ENCODE data around the gene VAT1L. TPM values are rescaled to one million over a fixed set of nuclear protein-coding genes. Genes with fewer than 3 reads are reported as not detected.

VAT1L gene
- total RNA-seq, 4 donors from 2014 or later, result 0.89 to 4.7 (median 2.3) TPM

DNA sequence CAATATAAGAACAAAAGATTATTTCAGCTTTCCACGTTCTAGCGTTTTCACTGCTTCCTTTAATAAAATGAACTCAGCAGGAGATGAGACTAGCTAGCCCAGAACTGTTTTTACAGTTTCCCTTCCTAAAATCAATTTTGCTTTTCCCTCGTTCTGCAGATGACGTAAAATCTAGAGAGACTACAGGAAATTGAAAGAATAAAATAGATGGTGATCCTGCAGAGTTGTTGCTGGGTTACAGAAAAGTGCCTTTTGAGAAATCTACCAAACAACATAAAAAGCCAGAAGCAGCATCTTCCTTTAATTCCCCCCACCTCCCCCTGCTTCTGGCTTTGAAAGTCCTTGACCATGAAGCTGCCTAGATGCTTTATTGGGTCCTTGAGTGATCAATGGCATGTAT, 137.2 kb downstream of the VAT1L start:
- 66 to 72% methylated on average over 3 to 4 of the region's 4 CpGs for WGBS, 2 donors (ENCODE audit: low coverage in 1 of 2)
- no peak overlapping the region for H3K27ac ChIP-seq
- no peaks in the 10 kb centered on the region for H3K36me3 ChIP-seq
- H3K27me3 ChIP-seq, result no peaks in the 10 kb centered on the region
- H3K4me1 ChIP-seq, result no peaks in the 10 kb centered on the region
- TF ChIP-seq EP300 (IDR thresholded peaks at IDR 0.05) (no peak), POLR2AphosphoS5 (IDR thresholded peaks at IDR 0.05) (no peak), CTCF (IDR thresholded peaks at IDR 0.05) (no peak), POLR2A (IDR thresholded peaks at IDR 0.05) (no peak)
- no peak overlapping the region for H3K4me3 ChIP-seq
- no peaks in the 10 kb centered on the region for H3K9me3 ChIP-seq
- ATAC-seq, result no peak

DNA sequence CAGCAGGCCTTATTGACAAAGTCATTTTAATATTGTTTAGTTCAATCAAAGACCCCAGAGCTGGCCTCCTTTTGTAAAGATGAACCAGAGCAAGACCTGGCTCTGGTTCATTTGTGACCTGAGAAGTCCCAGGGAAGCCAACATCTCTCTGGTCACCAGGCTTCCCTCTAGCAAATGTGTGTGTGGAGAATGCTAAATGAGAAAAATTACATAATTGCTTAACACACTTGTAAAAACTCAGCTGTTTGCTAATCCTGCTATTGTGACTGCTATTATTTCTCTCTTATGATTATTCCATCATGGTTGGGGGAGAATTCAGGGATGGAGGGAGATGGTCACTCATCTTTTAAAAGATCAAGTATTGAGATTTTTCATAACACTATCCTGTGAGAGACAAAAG, 139.7 kb downstream of the VAT1L start:
- Histone ChIP-seq H3K27ac (no peak overlapping the region), H3K36me3 (no peaks in the 10 kb centered on the region), H3K4me1 (no peaks in the 10 kb centered on the region), H3K9me3 (no peaks in the 10 kb centered on the region), H3K4me3 (no peak overlapping the region), H3K27me3 (no peaks in the 10 kb centered on the region)
- TF ChIP-seq POLR2A (IDR thresholded peaks at IDR 0.05), result no peak
- no peak for TF ChIP-seq CTCF (IDR thresholded peaks at IDR 0.05)
- no peak for TF ChIP-seq EP300 (IDR thresholded peaks at IDR 0.05)
- TF ChIP-seq POLR2AphosphoS5 (IDR thresholded peaks at IDR 0.05), result no peak
- ATAC-seq, result no peak

- no peaks in the 10 kb centered on the region for H3K9me3 ChIP-seq
- no peak overlapping the region for H3K27ac ChIP-seq
- H3K36me3 ChIP-seq, result no peaks in the 10 kb centered on the region
- TF ChIP-seq EP300 (IDR thresholded peaks at IDR 0.05), result no peak
- TF ChIP-seq POLR2A (IDR thresholded peaks at IDR 0.05), result no peak
- TF ChIP-seq POLR2AphosphoS5 (IDR thresholded peaks at IDR 0.05), result no peak
- TF ChIP-seq CTCF (IDR thresholded peaks at IDR 0.05), result no peak
- ATAC-seq, result no peak
- H3K27me3 ChIP-seq, result no peaks in the 10 kb centered on the region
- H3K4me1 ChIP-seq, result no peaks in the 10 kb centered on the region
- WGBS, 2 donors (ENCODE audit: low coverage in 1 of 2), result 94 to 98% methylated on average over 5 of the region's 8 CpGs
- H3K4me3 ChIP-seq, result no peak overlapping the region
Observed at GRCh38 chr16:77929004-77929403, 140.6 kb downstream of the VAT1L start.

DNA sequence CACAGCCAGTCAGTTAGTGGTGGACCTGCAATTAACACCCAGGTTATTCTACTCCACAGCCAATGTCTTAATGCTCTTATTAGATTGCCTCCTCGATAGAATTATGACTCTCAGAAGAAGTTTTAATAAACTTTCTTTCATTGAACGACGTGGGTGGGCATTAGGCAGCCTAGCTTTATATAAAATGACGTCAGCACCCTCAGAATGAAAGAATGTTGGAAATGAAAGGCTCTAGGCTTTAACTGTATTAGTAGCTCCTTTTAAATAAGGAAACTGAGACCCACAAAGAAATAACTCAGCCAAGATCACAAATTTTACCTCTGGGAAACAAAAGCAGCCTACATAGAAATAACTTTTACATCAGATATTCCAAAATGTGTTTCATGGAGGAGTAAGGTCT, 142.7 kb downstream of the VAT1L start:
- no peak overlapping the region for H3K27ac ChIP-seq
- H3K9me3 ChIP-seq, result no peaks in the 10 kb centered on the region
- H3K4me1 ChIP-seq, result no peaks in the 10 kb centered on the region
- H3K36me3 ChIP-seq, result no peaks in the 10 kb centered on the region
- peaks cover 8% of the 10 kb centered on the region for H3K27me3 ChIP-seq
- 55 to 83% methylated on average over 1 to 4 of the region's 4 CpGs for WGBS, 2 donors (ENCODE audit: low coverage in 1 of 2)
- TF ChIP-seq EP300 (IDR thresholded peaks at IDR 0.05) (no peak), POLR2AphosphoS5 (IDR thresholded peaks at IDR 0.05) (no peak), CTCF (IDR thresholded peaks at IDR 0.05) (no peak), POLR2A (IDR thresholded peaks at IDR 0.05) (no peak)
- no peak overlapping the region for H3K4me3 ChIP-seq
- no peak for ATAC-seq

DNA sequence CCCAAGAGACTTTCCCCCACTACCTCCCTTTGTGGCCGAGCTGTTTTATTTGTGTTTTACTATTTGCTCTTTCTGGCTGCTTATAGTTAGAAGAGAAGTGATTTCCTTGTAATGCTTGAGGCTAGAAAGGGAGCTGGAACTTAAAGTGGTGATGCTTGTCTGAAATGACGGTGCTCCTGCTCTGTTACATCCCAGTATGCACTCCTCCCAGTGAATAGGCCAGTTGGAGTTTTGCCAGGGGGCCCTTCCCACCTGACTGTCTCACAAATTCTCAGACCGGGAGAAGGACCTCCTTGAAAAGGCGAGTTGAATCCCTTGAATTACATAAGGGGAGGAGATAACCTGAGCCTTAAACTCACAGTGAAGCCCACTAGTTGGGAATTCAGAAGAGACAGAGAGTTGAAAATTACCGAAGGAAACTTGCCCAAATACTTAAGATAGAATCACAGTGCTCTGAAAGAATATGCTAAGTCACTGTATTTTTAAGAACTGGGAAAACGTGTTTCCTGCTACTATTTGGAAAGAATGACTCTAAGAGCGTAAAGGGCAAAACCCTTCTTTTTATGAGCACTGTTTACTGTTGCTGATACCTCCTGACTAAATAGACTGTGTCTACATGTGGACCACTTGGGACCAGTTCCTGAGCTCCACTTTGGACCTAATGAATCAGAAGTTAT, 149.2 kb downstream of the VAT1L start:
- no peak overlapping the region for H3K27ac ChIP-seq
- H3K9me3 ChIP-seq, result no peaks in the 10 kb centered on the region
- no peak for ATAC-seq
- H3K4me1 ChIP-seq, result no peaks in the 10 kb centered on the region
- no peaks in the 10 kb centered on the region for H3K36me3 ChIP-seq
- 26 to 55% methylated on average over 3 to 5 of the region's 7 CpGs for WGBS, 2 donors (ENCODE audit: low coverage in 1 of 2)
- H3K4me3 ChIP-seq, result no peak overlapping the region
- TF ChIP-seq POLR2AphosphoS5 (IDR thresholded peaks at IDR 0.05), result no peak
- TF ChIP-seq POLR2A (IDR thresholded peaks at IDR 0.05), result no peak
- no peak for TF ChIP-seq EP300 (IDR thresholded peaks at IDR 0.05)
- no peak for TF ChIP-seq CTCF (IDR thresholded peaks at IDR 0.05)
- H3K27me3 ChIP-seq, result peaks cover 18% of the 10 kb centered on the region
